Breast epithelium (tissue), 3 donors: ENCODE data around the gene SMIM3.

ENCODE experiments used
- CTCF ChIP-seq, 3 donors: fragments of 450-650 bp; IDR thresholded peaks; one replicate each; pipeline ENCODE4 v1.5.1; 2016 to 2017; ENCODE audit warnings: antibody characterized with exemption in 3 of 3, mild to moderate bottlenecking in 3 of 3, moderate library complexity in 3 of 3
- POLR2A ChIP-seq: fragments of 450-650 bp; IDR thresholded peaks from one replicate; pipeline ENCODE4 v1.6.1; 2016; ENCODE audit warnings: antibody characterized with exemption, mild to moderate bottlenecking, moderate library complexity
- POLR2AphosphoS5 ChIP-seq, 3 donors: sonication (generic); formaldehyde crosslinking; IDR thresholded peaks; one replicate each; pipeline ENCODE4 v1.6.1; 2017; ENCODE audit warnings: antibody characterized with exemption in 3 of 3

- TF ChIP-seq CTCF (IDR thresholded peaks at IDR 0.05), result no peak
- TF ChIP-seq POLR2A, result no peak
- TF ChIP-seq POLR2AphosphoS5 (IDR thresholded peaks at IDR 0.05), result no peak
Measured at GRCh38 chr5:150816946-150817345, 38.4 kb downstream of the SMIM3 start.
